Natural killer cell (primary cell): Measurements from ENCODE around the gene TMEM187. TPM values are rescaled to one million over a fixed set of nuclear protein-coding genes. Genes with fewer than 3 reads are reported as not detected.

Experiments used
- ATAC-seq, 3 donors: fragments of 150-1000 bp in 2 of 3; fragments of 200-7000 bp in 1 of 3; cut with Tn5 transposase; 1 replicate in 1 of 3; 2 replicates in 2 of 3; pipeline ENCODE4 v1.10.0; 2021; ENCODE audit warnings: mild to moderate bottlenecking in 2 of 3, moderate library complexity in 2 of 3
- DNase-seq, 2 donors: peaks; one replicate each; pipeline versions ENCODE4 v3.0.0 to v3.0.0-alpha.2; 2013 to 2021; ENCODE audit warnings: mixed read lengths in 1 of 2
- H3K27ac ChIP-seq: one replicate; pipeline ENCODE4 v1.5.1; 2013; ENCODE audit warnings: mild to moderate bottlenecking, low read length
- H3K27me3 ChIP-seq: one replicate; pipeline ENCODE4 v1.6.1; 2013; ENCODE audit warnings: low read length; ENCODE audit not compliant: control insufficient read depth, insufficient read depth
- H3K36me3 ChIP-seq: one replicate; pipeline ENCODE4 v1.6.1; 2013; ENCODE audit warnings: low read length; ENCODE audit not compliant: control insufficient read depth, insufficient read depth
- H3K4me1 ChIP-seq: one replicate; pipeline ENCODE4 v1.6.1; 2013; ENCODE audit warnings: low read length; ENCODE audit not compliant: control insufficient read depth, insufficient read depth
- H3K4me3 ChIP-seq: one replicate; pipeline ENCODE4 v1.5.1; 2013; ENCODE audit warnings: low read length
- H3K9me3 ChIP-seq: one replicate; pipeline ENCODE4 v1.6.1; 2013; ENCODE audit warnings: low read length; ENCODE audit not compliant: control insufficient read depth, insufficient read depth
- H3K27ac Mint-ChIP-seq, 2 donors: one replicate each; pipeline ENCODE4 v1.8.0; 2022; ENCODE audit warnings: mild to moderate bottlenecking in 2 of 2, mixed read lengths in 2 of 2, moderate library complexity in 1 of 2
- H3K27me3 Mint-ChIP-seq, 2 donors: one replicate each; pipeline ENCODE4 v1.8.0; 2022; ENCODE audit warnings: low read depth in 2 of 2, mixed read lengths in 2 of 2
- H3K36me3 Mint-ChIP-seq: one replicate; pipeline ENCODE4 v1.8.0; 2022; ENCODE audit warnings: mixed read lengths
- H3K4me1 Mint-ChIP-seq, 2 donors: one replicate each; pipeline ENCODE4 v1.8.0; 2022; ENCODE audit warnings: mixed read lengths in 2 of 2
- H3K4me3 Mint-ChIP-seq: one replicate; pipeline ENCODE4 v1.8.0; 2022; ENCODE audit warnings: mild to moderate bottlenecking, moderate library complexity, mixed read lengths
- H3K9me3 Mint-ChIP-seq, 2 donors: one replicate each; pipeline ENCODE4 v1.8.0; 2022; ENCODE audit warnings: mixed read lengths in 2 of 2
- CTCF ChIP-seq: fragments of 200-600 bp; IDR thresholded peaks from one replicate; pipeline ENCODE4 v1.8.0; 2022; ENCODE audit warnings: antibody characterized with exemption
- WGBS: methylation state at CpG from one replicate; pipeline ENCODE4 v1.1.7; 2013; ENCODE audit warnings: missing lambda C conversion rate; ENCODE audit not compliant: insufficient coverage; 5-methylcytosine and 5-hydroxymethylcytosine counted together
- intact Hi-C: fragments of 100-400 bp; cut with micrococcal nuclease; formaldehyde crosslinking; loops from one replicate; pipeline ENCODE4 v1.14.2; 2022
- total RNA-seq, 4 donors: library from RNA; stranded (reverse); fragments of 120-200 nt in 1 of 4; gene quantifications; one replicate each; pipeline versions ENCODE4 v1.2.3 to v1.2.4, GENCODE V29; 2013 to 2022

The TMEM187 gene
- total RNA-seq, 3 donors from 2014 or later (not counting 1 experiment from before 2014, with no cell fraction given): 1.2 to 4.3 (median 1.4) TPM

- H3K4me1 Mint-ChIP-seq: peaks cover 0 to 5% of the 10 kb centered on the region in 2 donors
- H3K4me3 ChIP-seq: no peak overlapping the region
- H3K27ac ChIP-seq: no peak overlapping the region
- no peak for TF ChIP-seq CTCF
- ATAC-seq (no peak), DNase-seq (no peak)
- H3K27me3 ChIP-seq: no peaks in the 10 kb centered on the region
- peaks cover 0 to 2% of the 10 kb centered on the region in 2 donors for H3K9me3 Mint-ChIP-seq
- no peak overlapping the region for H3K4me3 Mint-ChIP-seq
- no peaks in the 10 kb centered on the region for H3K36me3 ChIP-seq
- no peaks in the 10 kb centered on the region for H3K36me3 Mint-ChIP-seq
- no peak overlapping the region for H3K27ac Mint-ChIP-seq
- H3K9me3 ChIP-seq: no peaks in the 10 kb centered on the region
- peaks cover under 1% of the 10 kb centered on the region for H3K4me1 ChIP-seq
- 95% methylated on average over 8 of the region's 8 CpGs for WGBS
- intact Hi-C loops: no loop called here
- no peaks in the 10 kb centered on the region for H3K27me3 Mint-ChIP-seq
Measured at GRCh38 chrX:153995504-153995903, 22.9 kb downstream of the TMEM187 start.

- H3K27me3 Mint-ChIP-seq: peaks cover 0 to 6% of the 10 kb centered on the region in 2 donors
- intact Hi-C loops: loop anchor here (2.0 kb wide), 1 partner anchor 23 kb away; no protein-coding TSS in a partner anchor
- TF ChIP-seq CTCF: no peak
- Histone ChIP-seq H3K36me3 (no peaks in the 10 kb centered on the region), H3K4me1 (peaks cover 22% of the 10 kb centered on the region), H3K9me3 (no peaks in the 10 kb centered on the region), H3K27me3 (no peaks in the 10 kb centered on the region), H3K27ac (no peak overlapping the region), H3K4me3 (no peak overlapping the region)
- H3K4me1 Mint-ChIP-seq: peaks cover 17 to 18% of the 10 kb centered on the region in 2 donors
- no peak for DNase-seq
- no peaks in the 10 kb centered on the region for H3K36me3 Mint-ChIP-seq
- no peak for ATAC-seq
- 86% methylated on average over 13 of the region's 19 CpGs for WGBS
- H3K9me3 Mint-ChIP-seq: no peaks in the 10 kb centered on the region
- H3K27ac Mint-ChIP-seq: no peak overlapping the region
- H3K4me3 Mint-ChIP-seq: no peak overlapping the region
Measured at GRCh38 chrX:153999359-154000037, 26.9 kb downstream of the TMEM187 start.

GRCh38 chrX:154000051-154000450 lies 27.5 kb downstream of the TMEM187 start:
- intact Hi-C loops: loop anchor here (2.0 kb wide), 1 partner anchor 23 kb away; no protein-coding TSS in a partner anchor
- Histone ChIP-seq H3K4me1 (peaks cover 22% of the 10 kb centered on the region), H3K4me3 (no peak overlapping the region), H3K36me3 (no peaks in the 10 kb centered on the region), H3K9me3 (no peaks in the 10 kb centered on the region), H3K27ac (no peak overlapping the region), H3K27me3 (no peaks in the 10 kb centered on the region)
- H3K4me3 Mint-ChIP-seq: no peak overlapping the region
- peaks cover 0 to 7% of the 10 kb centered on the region in 2 donors for H3K27me3 Mint-ChIP-seq
- peaks cover 17 to 18% of the 10 kb centered on the region in 2 donors for H3K4me1 Mint-ChIP-seq
- H3K36me3 Mint-ChIP-seq: no peaks in the 10 kb centered on the region
- no peaks in the 10 kb centered on the region for H3K9me3 Mint-ChIP-seq
- WGBS: 84% methylated on average over 3 of the region's 5 CpGs
- DNase-seq: no peak
- TF ChIP-seq CTCF: no peak
- ATAC-seq: no peak
- H3K27ac Mint-ChIP-seq: no peak overlapping the region
